Breast epithelium (tissue), 3 donors: ENCODE data around the gene CCDC187.

Experiments used
- CTCF ChIP-seq, 3 donors: fragments of 450-650 bp; IDR thresholded peaks; one replicate each; pipeline ENCODE4 v1.5.1; 2016 to 2017; ENCODE audit warnings: antibody characterized with exemption in 3 of 3, mild to moderate bottlenecking in 3 of 3, moderate library complexity in 3 of 3
- POLR2A ChIP-seq: fragments of 450-650 bp; IDR thresholded peaks from one replicate; pipeline ENCODE4 v1.6.1; 2016; ENCODE audit warnings: antibody characterized with exemption, mild to moderate bottlenecking, moderate library complexity

GRCh38 chr9:136286987-136287379 is 16.9 kb downstream of the CCDC187 start:
- TF ChIP-seq CTCF (IDR thresholded peaks at IDR 0.05): no peak
- TF ChIP-seq POLR2A: no peak
